HG03196 (cell line): ENCODE results near the gene TMTC1.

Experiments
- ATAC-seq: cut with Tn5 transposase; IDR thresholded peaks from one replicate; pipeline ENCODE4 v1.9.1; 2021; ENCODE audit not compliant: unreplicated experiment

Gene TMTC1

GRCh38 chr12:29486972-29487371 is 296.8 kb downstream of the TMTC1 start:
- ATAC-seq, result no peak

- no peak for ATAC-seq
Measured at GRCh38 chr12:29463198-29463597, 320.5 kb downstream of the TMTC1 start.

GRCh38 chr12:29460082-29460481 is 323.7 kb downstream of the TMTC1 start:
- no peak for ATAC-seq

- ATAC-seq, result no peak
Measured at GRCh38 chr12:29455087-29455486, 328.7 kb downstream of the TMTC1 start.

GRCh38 chr12:29451888-29452287 is 331.9 kb downstream of the TMTC1 start:
- no peak for ATAC-seq
